Duodenal mucosa (tissue), 2 donors: ENCODE measurements around the gene SPATA46.

Experiments
- H3K27ac ChIP-seq: one replicate; pipeline ENCODE4 v1.7.0; 2013; ENCODE audit warnings: low read depth, low read length
- H3K27me3 ChIP-seq, 2 donors: one replicate each; pipeline ENCODE4 v1.7.0; 2013; ENCODE audit warnings: low read length in 2 of 2, control low read depth in 1 of 2; ENCODE audit not compliant: insufficient read depth in 2 of 2, control insufficient read depth in 1 of 2
- H3K36me3 ChIP-seq, 2 donors: one replicate each; pipeline ENCODE4 v1.7.0; 2013; ENCODE audit warnings: low read length in 2 of 2, control low read depth in 1 of 2; ENCODE audit not compliant: insufficient read depth in 2 of 2, control insufficient read depth in 1 of 2
- H3K4me1 ChIP-seq, 2 donors: one replicate each; pipeline ENCODE4 v1.7.0; 2013; ENCODE audit warnings: low read length in 2 of 2, control low read depth in 1 of 2; ENCODE audit not compliant: insufficient read depth in 2 of 2, control insufficient read depth in 1 of 2
- H3K4me3 ChIP-seq, 2 donors: one replicate each; pipeline ENCODE4 v1.7.0; 2013; ENCODE audit warnings: low read length in 2 of 2, low read depth in 1 of 2
- H3K9ac ChIP-seq, 2 donors: one replicate each; pipeline ENCODE4 v1.7.0; 2013; ENCODE audit warnings: low read length in 2 of 2, low read depth in 1 of 2
- H3K9me3 ChIP-seq, 2 donors: one replicate each; pipeline ENCODE4 v1.7.0; 2013; ENCODE audit warnings: low read length in 2 of 2, control low read depth in 1 of 2; ENCODE audit not compliant: control insufficient read depth in 1 of 2

SPATA46 gene

DNA sequence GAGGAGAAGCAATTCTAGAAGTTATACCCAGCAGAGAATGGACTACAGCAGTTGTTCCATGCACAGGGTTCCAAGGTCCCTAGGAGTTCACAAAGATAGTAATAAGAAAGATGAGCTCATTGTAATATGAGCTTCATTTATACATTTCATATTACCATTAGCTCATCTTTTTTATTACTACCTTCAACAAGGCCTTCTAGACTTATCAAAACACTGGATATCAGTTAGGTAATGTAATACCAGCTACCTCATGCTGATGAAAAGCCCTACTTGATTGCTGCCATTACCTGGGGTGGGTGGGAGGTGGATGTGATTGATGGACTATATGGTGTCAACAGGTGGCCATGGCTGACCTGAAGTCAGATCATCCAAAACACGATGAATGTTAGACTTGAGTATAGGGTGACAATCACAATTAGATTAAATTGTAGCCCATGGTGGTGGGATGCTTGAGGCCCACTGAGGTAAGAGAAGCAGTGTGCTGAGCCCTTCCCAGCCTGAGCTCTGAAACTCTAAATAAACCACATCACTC, 34.1 kb downstream of the SPATA46 start:
- H3K27ac ChIP-seq, result no peak overlapping the region
- no peaks in the 10 kb centered on the region for H3K36me3 ChIP-seq
- peaks cover 0 to 11% of the 10 kb centered on the region in 2 donors for H3K4me1 ChIP-seq
- H3K4me3 ChIP-seq, result no peak overlapping the region
- H3K9ac ChIP-seq, result no peak overlapping the region
- no peaks in the 10 kb centered on the region for H3K9me3 ChIP-seq
- H3K27me3 ChIP-seq, result no peaks in the 10 kb centered on the region

- no peak overlapping the region for H3K27ac ChIP-seq
- no peak overlapping the region for H3K4me3 ChIP-seq
- H3K27me3 ChIP-seq, result no peaks in the 10 kb centered on the region
- no peaks in the 10 kb centered on the region for H3K36me3 ChIP-seq
- no peaks in the 10 kb centered on the region for H3K9me3 ChIP-seq
- H3K9ac ChIP-seq, result no peak overlapping the region
- no peaks in the 10 kb centered on the region for H3K4me1 ChIP-seq
Observed at GRCh38 chr1:162336621-162337285, 39.9 kb downstream of the SPATA46 start.

DNA sequence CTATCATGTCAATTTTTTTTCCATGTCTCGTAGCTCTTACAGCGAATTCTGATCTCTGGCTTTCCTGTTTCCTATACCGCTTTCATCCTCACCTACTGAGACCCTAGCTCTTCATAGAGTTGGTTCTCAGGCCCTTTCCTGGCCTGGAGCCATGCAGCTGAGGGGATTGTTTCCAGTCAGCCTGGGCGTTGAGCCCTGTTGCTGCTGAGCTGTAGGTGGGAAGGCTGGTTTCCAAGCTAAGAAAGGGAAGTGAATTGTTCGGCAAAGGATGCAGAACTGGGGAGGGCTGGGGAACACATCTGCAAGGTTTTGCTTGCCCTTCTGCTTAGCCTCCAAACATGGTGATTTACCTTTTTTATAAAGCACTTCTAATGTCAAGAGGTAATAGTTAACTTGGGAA, 41.5 kb downstream of the SPATA46 start:
- H3K4me1 ChIP-seq, result no peaks in the 10 kb centered on the region
- no peak overlapping the region for H3K4me3 ChIP-seq
- no peaks in the 10 kb centered on the region for H3K36me3 ChIP-seq
- no peaks in the 10 kb centered on the region for H3K9me3 ChIP-seq
- no peak overlapping the region for H3K27ac ChIP-seq
- H3K27me3 ChIP-seq, result no peaks in the 10 kb centered on the region
- H3K9ac ChIP-seq, result no peak overlapping the region

DNA sequence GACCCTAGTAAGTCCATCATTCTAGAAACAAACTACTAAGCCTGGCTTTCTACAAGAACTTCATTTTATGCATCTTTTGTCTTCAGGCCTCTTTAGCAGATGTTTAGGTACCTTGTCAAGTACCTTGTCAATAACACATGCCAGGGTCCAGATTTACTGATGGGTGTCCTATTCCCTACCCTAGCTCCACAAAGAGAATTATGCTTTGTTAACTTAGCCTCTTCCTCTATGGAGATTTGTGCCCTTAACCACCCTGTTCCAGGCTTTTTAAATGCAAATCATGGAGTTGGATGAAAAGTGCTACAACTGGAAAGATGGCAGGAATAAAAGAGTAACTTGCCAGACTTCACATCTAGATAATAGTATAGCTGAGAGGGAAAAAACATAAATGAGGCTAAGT, 42.7 kb downstream of the SPATA46 start:
- H3K9me3 ChIP-seq, result no peaks in the 10 kb centered on the region
- no peaks in the 10 kb centered on the region for H3K4me1 ChIP-seq
- no peak overlapping the region for H3K27ac ChIP-seq
- H3K9ac ChIP-seq, result no peak overlapping the region
- H3K4me3 ChIP-seq, result no peak overlapping the region
- no peaks in the 10 kb centered on the region for H3K36me3 ChIP-seq
- no peaks in the 10 kb centered on the region for H3K27me3 ChIP-seq

GRCh38 chr1:162329826-162330225, 46.8 kb downstream of the SPATA46 start:
- no peak overlapping the region for H3K9ac ChIP-seq
- no peaks in the 10 kb centered on the region for H3K9me3 ChIP-seq
- no peak overlapping the region for H3K27ac ChIP-seq
- H3K4me1 ChIP-seq, result peaks cover 0 to 3% of the 10 kb centered on the region in 2 donors
- H3K4me3 ChIP-seq, result no peak overlapping the region
- no peaks in the 10 kb centered on the region for H3K36me3 ChIP-seq
- H3K27me3 ChIP-seq, result no peaks in the 10 kb centered on the region

DNA sequence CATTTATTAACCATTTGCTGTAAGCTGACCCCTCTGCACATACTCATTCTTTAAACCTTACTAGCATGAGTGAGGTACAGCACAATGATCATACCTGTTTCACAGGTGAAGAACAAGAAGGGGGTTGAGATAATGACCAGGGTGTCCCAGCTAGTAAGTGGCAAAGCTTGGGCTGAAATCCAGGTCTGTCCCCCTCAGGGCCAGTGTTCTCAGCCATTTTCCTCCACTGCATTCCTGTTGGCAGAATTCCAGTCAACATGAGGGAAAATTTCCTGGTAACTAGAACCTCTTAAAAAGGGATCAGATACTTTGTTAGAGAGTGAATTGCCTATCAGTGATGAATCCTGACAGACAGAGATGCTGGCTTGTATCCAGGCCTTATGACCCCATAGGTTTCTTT, 48.1 kb downstream of the SPATA46 start:
- H3K27ac ChIP-seq, result no peak overlapping the region
- no peaks in the 10 kb centered on the region for H3K9me3 ChIP-seq
- H3K27me3 ChIP-seq, result no peaks in the 10 kb centered on the region
- no peak overlapping the region for H3K4me3 ChIP-seq
- H3K36me3 ChIP-seq, result no peaks in the 10 kb centered on the region
- peaks cover 0 to 3% of the 10 kb centered on the region in 2 donors for H3K4me1 ChIP-seq
- no peak overlapping the region for H3K9ac ChIP-seq

DNA sequence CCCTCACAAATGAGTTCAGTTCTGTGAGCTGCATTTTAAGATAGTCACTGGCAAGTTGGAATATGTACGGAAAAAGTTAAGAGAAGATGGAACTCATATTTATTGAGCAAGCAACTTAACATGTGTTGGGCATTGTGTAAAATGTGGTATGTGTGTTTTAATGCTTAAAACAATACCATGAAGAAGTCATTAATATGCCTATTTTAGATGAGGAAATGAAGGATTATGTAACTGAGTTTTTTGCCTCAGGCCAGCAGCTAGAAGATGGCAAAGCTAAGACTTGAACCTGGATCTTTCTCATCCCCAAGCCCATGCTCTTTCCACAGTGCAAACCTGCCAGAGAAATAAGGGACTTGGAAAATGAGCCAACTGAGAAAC, 48.9 kb downstream of the SPATA46 start:
- peaks cover 0 to 3% of the 10 kb centered on the region in 2 donors for H3K4me1 ChIP-seq
- no peak overlapping the region for H3K4me3 ChIP-seq
- no peak overlapping the region for H3K27ac ChIP-seq
- no peaks in the 10 kb centered on the region for H3K9me3 ChIP-seq
- H3K36me3 ChIP-seq, result no peaks in the 10 kb centered on the region
- no peak overlapping the region for H3K9ac ChIP-seq
- no peaks in the 10 kb centered on the region for H3K27me3 ChIP-seq

GRCh38 chr1:162327144-162327787, 49.4 kb downstream of the SPATA46 start:
- Histone ChIP-seq H3K9me3 (no peaks in the 10 kb centered on the region), H3K36me3 (no peaks in the 10 kb centered on the region), H3K27me3 (no peaks in the 10 kb centered on the region), H3K4me1 (peaks cover 0 to 7% of the 10 kb centered on the region in 2 donors), H3K9ac (no peak overlapping the region), H3K27ac (no peak overlapping the region), H3K4me3 (no peak overlapping the region)

DNA sequence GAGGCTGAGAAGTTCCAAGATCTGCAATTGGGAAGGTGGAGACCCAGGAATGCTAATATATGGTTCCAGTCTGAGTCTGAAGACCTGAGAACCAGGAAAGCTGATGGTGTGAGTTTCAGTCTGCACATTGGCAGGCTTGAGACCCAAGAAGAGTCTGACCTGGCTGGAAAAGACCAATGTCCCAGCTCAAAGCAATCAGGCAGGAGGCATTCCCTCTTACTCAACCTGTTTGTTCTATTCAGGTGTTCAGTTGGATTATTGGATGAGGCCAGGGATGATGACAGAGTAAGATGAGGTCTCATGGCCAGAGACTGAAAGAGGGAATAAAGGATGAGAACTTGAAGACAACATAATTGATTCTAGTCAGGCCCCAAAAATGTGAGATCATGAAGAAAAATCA, 50.1 kb downstream of the SPATA46 start:
- Histone ChIP-seq H3K36me3 (no peaks in the 10 kb centered on the region), H3K4me3 (no peak overlapping the region), H3K27ac (no peak overlapping the region), H3K9me3 (no peaks in the 10 kb centered on the region), H3K9ac (no peak overlapping the region), H3K27me3 (no peaks in the 10 kb centered on the region), H3K4me1 (peaks cover 0 to 8% of the 10 kb centered on the region in 2 donors)

GRCh38 chr1:162324396-162324795, 52.3 kb downstream of the SPATA46 start:
- Histone ChIP-seq H3K4me1 (peaks cover 4 to 12% of the 10 kb centered on the region in 2 donors), H3K27ac (no peak overlapping the region), H3K27me3 (no peaks in the 10 kb centered on the region), H3K4me3 (no peak overlapping the region), H3K9me3 (no peaks in the 10 kb centered on the region), H3K36me3 (no peaks in the 10 kb centered on the region), H3K9ac (no peak overlapping the region)
